ENCODE results near the gene ZNF850.

Gene ZNF850

GRCh38 chr19:36688058-36688457, 84.5 kb downstream of the ZNF850 start:
- DNase-seq (ENCODE audit: low spot score): no peak

GRCh38 chr19:36687214-36688056, 85.2 kb downstream of the ZNF850 start, which contains the start of gene ZNF567:
TSS of gene ZNF567 (plus strand) at chr19:36687612. CDS start at chr19:36694868, 7,256 bp downstream.
- peak; percentile 97 for DNase-seq (ENCODE audit: low spot score)

GRCh38 chr19:36686365-36687213, 86.0 kb downstream of the ZNF850 start:
- DNase-seq (ENCODE audit: low spot score): peak; percentile 2

GRCh38 chr19:36685835-36686234, 86.8 kb downstream of the ZNF850 start:
- DNase-seq (ENCODE audit: low spot score): no peak

- DNase-seq (ENCODE audit: low spot score): no peak
Measured at GRCh38 chr19:36679455-36679854, 93.2 kb downstream of the ZNF850 start.

GRCh38 chr19:36674201-36674600, 98.4 kb downstream of the ZNF850 start:
- DNase-seq (ENCODE audit: low spot score): no peak

- DNase-seq (ENCODE audit: low spot score): no peak
Measured at GRCh38 chr19:36672368-36672767, 100.2 kb downstream of the ZNF850 start.

- DNase-seq (ENCODE audit: low spot score): no peak
Measured at GRCh38 chr19:36668646-36669045, 104.0 kb downstream of the ZNF850 start.

GRCh38 chr19:36665832-36666231, 106.8 kb downstream of the ZNF850 start:
- no peak for DNase-seq (ENCODE audit: low spot score)
